HG03378 (cell line): ENCODE data around the gene RUSC2.
"Not testable (repeated sequence)": the region's sequence is repeated elsewhere in the genome, so short reads cannot be mapped to it uniquely, and the experiment has no call there.

Experiments used
- ATAC-seq: cut with Tn5 transposase; IDR thresholded peaks from one replicate; pipeline ENCODE4 v1.9.1; 2021; ENCODE audit warnings: mild to moderate bottlenecking, moderate library complexity; ENCODE audit not compliant: unreplicated experiment

RUSC2 gene

DNA sequence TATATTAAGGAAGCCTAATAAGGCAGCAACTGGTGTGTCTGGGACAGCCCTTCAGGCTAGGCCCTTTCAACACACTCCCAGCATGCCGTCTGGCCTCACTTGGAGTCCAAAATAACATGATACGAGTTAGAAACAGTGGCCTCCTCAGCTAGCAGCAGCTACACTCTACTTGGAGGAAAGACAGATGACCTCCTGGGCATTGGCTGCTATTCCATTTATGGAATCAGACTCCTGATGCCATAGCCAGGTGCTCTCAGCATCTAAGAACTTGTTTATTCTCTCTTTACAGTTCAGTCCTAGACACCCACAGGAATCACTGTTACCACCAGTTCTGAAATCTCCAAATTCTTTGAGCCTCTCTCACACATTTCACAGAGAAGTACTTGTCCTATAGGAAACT, 31.8 kb downstream of the RUSC2 start:
- ATAC-seq = no peak

DNA sequence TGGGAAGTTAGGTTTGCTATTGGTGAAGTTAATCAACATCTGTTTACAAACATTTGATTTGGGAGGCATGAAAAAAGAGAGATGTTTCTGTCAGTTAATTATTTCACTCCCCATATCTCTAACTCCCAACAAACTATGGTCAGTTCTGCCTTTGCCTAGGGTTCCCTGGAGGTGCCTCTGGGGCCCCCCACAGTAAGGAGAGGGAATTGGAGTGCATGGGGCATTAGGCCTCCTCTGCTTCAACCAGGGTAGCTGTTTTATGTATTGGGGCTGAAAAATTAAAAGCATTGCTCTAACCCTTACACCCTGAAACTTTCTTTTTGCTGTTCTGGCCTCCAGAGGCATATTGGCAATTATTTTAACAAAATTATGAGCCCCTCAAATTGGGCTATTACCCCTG, 32.3 kb downstream of the RUSC2 start:
- no peak for ATAC-seq

DNA sequence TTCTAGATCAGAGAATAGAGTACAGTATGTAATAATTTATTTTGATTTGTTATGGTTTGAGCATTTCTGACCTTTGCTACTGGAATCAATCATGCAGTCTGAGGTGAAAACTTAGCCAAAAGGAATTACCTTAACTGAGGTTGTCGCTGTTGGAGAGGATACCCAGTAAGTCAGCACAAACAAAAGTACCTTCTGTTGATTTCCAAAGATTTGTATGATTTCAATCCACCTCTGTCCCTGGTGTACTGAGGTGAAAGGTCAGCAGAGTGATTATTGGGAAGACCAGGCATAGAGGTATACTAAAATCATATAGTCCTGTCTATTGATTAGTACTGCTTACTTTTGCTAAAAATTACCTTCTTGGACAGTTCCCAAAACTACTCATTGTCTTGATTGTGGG, 32.8 kb downstream of the RUSC2 start:
- ATAC-seq = no peak

DNA sequence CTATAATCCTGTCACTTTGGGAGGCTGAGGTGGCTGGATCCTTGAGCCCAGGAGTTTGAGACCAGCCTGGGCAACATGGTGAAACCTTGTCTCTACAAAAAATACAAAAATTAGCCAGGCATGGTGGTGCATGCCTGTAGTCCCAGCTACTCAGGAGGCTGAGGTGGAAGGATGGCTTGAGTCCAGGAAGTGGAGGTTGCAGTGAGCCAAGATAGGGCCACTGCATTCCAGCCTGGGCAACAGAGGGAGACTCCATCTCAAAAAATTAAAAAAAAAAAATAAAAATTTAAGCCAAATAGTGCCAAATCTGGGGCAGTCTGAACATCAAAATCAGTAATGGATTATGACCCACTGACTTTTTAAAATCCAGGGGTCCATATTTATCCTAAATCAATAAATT, 33.6 kb downstream of the RUSC2 start:
- not testable (repeated sequence) for ATAC-seq

DNA sequence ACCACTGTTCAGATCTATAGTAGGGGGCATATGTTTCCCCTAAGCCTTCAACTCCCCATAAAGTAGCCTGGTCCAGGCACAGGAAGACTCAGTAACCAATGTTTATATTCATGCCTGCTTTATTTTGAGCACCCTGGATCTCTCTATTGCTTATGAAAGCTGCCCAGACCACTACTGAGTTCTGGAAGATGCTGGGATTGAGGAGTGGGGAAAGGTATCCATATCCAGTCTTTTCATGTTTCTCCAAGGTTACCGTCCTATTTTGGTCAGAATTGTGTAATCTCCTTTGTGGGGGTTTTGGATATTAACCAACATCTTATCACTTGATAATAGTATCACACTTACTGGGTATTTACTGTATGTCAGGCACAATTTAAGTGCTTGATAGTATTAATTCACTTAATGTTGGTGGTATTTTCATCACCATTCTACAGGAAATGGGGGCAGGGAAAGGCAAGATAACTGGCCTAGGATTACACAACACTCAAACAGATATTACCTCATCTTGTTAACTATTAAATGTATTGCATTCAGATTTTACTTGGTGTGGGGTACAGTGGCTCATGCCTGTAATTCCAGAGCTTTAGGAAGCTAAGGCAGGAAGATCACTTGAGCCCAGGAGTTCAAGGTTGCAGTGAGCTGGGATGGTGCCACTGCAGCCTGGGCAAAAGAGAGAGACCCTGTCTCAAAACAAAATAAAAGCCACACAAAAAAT, 36.3 kb downstream of the RUSC2 start:
- ATAC-seq = no peak

DNA sequence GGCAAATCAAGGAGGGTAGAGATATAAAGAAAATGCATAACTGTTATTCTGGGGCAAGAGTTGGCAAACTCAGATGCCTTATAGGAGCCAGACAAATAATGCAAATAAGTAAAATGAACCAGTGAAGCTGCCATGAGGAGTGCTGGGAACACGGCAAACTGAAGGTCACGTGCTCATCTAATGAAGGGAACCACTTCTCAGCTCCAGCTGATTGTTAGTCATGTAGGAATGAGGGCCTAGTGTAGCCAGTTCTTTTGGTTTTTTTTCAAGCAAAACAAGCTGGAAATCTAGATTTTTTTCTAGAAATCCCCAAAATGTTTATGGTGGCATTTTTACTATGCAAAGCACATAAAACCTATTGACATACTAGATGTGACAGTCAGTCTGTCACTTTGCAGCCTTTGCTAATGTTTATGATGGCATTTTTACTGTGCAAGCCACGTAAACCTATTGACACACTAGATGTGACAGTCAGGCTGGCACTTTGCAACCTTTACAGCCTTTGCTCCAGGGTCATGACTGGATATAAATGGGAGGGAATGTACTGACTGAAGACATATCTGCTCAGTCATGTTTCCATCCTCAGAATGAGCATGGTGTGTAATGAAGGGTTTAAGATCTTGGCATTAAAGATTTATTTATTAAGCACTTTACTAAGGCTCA, 39.4 kb downstream of the RUSC2 start:
- no peak for ATAC-seq

DNA sequence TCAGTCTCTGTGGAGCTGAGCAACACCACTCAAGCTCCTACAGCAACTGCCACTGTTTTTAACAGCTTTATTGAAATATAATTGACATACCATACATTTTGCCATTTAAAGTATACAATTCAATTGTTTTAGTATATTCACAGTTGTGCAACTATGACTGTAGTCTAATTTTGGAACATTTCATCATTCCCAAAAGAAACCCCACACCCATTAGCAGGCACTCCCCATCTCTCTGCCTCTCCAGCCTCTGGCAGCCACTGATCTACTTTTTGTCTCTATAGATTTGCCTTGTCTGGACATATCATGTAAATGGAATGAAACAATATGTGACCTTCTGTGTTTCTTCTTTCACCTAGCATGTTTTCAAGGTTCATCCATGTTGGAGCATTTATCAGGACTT, 43.5 kb downstream of the RUSC2 start:
- no peak for ATAC-seq

DNA sequence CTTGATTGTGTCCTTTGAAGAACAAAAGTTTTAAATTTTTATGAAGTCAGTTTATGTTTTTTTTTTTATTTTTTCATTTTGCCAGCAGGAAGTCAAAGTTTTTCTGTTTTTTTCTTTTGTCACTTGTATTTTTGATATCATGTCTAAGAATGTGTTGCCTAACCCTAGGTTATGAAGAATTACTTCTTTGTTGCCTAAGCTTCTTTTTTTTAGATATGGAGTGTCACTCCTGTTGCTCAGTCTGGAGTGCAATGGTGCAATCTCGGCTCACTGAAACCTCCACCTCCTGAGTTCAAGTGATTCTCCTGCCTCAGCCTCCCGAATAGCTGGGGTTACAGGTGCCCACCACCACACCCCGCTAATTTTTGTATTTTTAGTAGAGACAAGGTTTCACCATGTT, 45.0 kb downstream of the RUSC2 start:
- not testable (repeated sequence) for ATAC-seq

DNA sequence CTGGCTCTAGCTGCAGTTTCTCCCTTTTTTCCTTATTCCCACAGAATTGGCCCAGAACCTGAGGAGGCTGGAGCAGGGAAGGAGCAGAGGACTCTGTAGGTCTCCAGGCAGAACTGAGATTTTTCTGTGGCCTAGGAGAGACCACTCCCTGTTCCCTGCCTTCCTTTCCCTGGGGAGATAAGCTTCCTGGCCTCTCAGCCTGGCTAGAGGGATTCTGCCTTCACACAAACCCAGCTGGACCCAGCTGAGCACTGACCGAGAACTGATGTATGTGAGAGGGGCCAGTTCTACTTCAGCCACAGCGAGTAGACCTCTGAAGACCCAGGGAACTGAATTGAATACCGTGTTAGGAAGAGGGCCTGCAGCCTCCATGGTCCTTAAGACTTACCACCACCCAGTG, 48.0 kb downstream of the RUSC2 start:
- no peak for ATAC-seq

DNA sequence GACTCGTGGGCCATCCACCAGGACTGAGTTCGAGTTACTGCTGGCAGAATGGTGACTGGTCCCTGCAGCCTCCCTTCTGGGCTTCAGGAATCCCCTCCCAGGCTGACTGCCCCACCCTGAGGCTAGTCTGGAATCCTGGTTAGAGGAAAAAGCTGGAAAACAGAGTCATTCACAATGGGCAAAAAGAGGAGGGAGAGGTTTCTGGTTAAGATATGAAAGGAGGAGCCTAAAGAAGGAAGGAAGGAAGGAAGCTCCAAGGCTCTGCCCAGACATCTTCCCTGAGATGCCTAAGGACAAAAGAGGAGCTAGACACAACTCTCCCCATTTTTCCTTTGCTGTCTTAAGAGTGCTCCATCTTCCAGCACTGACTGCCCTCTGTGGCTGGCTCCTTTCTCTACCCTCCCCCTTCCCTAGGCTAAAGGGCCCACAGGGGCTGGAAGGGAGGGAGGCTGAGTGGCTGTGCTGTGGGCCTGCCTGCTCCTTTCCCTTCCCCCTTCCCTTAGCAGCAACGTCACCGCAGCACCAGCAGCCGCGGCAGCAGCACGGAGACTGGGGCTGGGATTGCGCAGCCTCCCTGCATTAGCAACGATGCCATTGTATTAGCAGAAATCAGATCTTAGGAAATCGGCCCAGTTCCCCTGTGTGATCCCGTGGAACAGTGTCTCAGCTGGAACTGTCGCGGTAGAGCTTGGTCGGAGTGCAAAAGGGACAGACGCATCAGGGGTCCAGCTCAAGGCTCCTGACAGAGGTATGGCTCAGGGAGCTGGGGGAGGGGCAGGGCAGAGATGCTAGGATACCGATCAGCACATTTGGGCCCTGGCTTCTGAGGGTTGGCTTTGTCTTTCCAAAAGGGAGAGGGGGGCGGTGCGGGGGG, 48.7 kb downstream of the RUSC2 start:
- ATAC-seq = no peak
